ENCODE data around the gene PTPN5.
A peak's percentile ranks its signal among the peaks of the same experiment; 100 is the strongest.
"Not testable (repeated sequence)": the region's sequence is repeated elsewhere in the genome, so short reads cannot be mapped to it uniquely, and the experiment has no call there.

Gene PTPN5

DNA sequence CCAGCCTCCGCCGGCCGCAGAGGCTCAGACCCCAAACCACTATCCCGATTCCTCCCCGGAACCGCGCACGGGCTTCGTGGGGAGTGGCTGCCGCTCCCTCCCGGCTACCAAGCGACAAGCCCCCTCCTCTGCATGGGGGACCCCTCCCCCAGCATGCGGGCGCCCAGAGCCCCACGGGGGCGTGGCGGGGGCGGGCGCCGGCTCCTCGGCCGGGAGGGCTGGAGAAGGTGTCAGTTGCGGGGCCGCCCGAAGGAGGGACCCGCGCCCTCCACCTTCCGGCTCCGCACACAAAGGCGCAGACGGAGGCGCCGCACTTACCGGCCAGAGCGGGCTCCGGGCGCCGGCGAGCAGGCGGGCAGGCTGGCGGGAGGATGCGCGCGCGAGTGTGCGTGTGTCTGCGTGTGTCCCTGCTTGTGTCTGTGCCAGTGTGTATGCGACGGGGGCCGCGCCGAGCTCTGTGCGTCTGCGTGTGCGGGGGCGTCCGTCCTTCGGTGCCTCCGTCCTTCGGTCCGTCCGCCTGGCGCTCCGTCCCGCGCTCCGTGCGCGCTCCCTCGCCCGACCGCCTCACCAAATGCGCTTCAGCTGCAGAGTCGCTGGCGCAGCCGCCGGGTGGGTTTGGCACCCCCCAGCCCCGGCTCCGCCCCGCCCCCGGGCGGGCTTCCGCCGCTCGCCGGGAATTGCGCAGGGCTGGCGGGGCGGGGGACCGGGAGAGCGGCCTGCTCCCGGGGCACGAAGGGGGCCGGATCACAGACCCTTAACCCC lies at the start of gene PTPN5:
Gene PTPN5 (minus strand): TSS at position 592 of the 762 bp plus-strand sequence. CDS start 19,840 bp downstream, outside the sequence.
- no peak for DNase-seq (ENCODE audit: low read depth in 4 of 4, low spot score in 1 of 4)

DNA sequence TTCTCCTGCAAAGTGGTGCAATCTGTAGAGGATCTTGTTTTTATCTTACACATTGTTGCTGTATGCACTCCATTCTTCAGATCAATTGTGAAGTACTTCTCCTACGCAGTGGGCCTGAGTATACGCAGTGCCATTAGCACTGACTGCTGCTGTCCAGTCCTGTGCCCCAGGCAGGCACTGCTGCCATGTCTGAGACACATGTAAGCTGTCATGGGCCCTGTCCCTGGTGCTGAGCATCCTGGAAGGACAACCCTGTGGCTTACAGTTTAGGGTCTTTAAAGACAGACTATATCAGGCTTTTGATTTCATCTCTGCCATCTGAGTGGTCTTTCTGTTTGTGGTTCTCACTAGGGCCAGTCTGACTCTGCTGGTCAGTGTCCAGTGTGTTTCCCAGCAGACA lies 44.8 kb upstream of the PTPN5 start:
- DNase-seq (ENCODE audit: low read depth in 4 of 4, low spot score in 1 of 4): no peak

DNA sequence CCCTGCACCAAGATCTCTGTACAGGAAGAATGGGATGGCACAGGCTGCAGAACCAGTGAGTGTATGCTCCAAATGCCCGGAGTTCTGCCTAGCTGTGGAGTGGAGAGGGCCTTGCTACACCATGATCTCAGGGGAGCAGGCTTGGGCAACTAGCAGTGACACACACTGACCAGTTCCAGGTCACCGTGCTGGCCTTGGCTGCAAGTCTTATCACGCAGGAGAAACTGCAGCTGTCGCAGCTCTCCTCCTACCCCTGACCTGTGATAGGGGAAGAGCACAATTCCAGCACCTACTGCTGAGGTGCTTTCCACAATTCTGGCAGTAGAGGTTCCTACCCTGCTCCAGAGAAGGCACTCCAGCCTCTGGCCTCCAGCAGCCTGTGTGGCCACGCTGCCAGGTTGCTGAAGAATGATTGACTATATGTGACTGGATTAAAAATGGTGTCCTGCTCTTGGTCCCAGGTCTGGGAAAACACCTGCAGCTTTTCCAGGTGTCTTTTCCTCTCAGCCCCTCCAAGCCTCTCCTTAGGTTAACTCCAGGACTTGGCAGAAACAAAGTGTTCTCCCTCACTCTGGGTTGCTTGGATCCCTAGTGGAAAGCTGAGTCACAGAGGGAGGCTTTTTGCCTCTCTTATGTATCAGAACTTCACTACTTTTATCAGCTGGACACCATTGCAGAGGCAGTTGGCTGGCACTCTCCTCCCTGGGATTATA lies 43.3 kb upstream of the PTPN5 start:
- no peak for DNase-seq (ENCODE audit: low read depth in 4 of 4, low spot score in 1 of 4)

DNA sequence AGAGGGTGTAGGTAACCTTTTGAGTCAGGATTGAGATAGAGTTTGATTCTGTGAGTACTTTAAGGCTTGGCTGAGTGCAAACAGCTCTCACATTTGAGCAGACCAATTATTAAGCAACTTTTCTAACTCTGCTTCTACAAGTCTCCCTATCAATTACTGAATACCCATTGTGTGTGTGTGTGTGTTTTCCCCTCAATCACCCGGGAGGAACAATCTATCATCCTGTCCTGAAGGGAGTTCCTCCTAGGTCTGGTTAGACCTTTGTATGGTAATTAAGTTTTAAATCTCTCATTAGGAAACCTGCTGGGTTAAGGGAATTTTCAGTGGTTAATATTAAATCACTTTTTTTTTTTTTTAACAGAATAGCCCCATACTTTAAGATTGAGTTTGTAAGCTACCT lies 28.6 kb upstream of the PTPN5 start:
- DNase-seq (ENCODE audit: low read depth in 4 of 4, low spot score in 1 of 4): not testable (repeated sequence)

DNA sequence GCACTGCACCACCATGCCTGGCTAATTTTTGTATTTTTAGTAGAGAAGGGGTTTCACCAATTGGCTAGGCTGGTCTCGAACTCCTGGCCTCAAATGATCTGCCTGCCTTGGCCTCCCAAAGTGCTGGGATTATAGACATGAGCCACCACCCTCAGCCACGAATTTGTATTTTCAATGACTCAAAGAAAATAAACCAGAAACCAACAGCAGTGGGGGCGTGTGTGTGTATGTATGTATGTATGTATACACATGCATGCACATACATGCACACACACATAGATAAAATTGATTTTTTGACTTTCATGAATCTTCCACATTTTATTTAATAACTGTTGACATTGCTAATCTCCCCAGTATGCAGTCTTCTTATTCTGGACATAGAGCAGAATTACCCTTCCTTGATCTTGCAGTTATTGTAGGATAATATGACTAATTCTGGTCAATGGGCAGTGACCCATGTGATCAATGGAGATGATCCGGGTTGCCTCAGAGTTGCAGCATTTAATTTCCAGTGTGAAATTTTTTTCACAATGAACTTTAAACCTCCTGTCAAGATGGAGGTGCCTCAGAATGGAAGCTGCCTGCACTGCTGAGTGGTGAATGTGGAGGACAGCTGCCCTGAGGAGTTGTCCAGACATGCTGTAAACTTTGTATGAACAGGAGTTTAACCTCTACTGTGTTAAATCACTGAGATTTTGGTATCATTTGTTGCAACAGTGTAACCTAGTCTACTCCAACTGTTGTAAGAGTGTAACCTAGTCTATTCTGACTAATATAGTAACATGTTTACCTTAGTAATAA lies 12.8 kb upstream of the PTPN5 start:
- DNase-seq (ENCODE audit: low read depth in 4 of 4, low spot score in 1 of 4): no peak

DNA sequence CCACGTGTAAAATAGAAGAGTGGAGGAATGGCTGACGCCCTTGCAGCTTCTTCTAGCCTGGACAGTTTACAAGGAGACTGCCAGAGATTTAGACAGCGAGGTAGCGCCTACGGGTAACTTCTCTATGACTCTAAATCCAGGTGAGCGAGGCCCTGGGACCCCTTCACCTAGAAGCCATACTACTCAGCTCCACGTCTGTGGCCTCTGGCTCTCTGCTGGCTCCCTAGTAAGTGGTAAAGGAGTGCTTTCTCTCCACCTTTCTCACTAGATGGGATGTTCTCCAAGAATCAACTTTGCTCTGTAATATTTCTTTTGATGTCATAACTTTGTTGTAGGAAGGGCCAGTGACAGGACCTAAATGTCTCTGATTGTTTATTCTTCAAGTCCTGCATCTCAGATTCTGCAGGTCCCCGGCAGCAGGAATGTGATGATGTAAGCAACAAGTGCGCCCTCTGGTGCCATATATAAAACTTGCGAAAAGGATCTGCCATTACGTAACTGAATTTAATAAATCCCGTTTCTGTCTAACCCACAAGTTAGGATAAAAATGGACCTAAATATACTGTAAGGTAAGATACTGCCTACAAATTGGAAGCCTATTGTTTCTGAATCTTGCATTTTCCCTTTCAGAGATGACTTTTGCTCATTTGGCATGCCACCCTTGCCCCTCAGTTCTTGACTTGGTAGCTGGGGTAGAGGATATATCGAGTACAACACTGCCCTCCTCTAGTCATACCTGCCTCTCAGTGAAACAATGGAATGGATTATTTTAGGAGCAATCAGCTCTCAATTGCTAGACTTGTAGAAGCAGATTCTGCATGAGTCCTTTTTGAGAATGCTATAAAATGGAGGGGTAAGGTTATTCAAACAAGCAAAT lies 11.0 kb upstream of the PTPN5 start:
- DNase-seq (ENCODE audit: low read depth in 4 of 4, low spot score in 1 of 4): peak in 2 of 4 experiments; percentile 7

DNA sequence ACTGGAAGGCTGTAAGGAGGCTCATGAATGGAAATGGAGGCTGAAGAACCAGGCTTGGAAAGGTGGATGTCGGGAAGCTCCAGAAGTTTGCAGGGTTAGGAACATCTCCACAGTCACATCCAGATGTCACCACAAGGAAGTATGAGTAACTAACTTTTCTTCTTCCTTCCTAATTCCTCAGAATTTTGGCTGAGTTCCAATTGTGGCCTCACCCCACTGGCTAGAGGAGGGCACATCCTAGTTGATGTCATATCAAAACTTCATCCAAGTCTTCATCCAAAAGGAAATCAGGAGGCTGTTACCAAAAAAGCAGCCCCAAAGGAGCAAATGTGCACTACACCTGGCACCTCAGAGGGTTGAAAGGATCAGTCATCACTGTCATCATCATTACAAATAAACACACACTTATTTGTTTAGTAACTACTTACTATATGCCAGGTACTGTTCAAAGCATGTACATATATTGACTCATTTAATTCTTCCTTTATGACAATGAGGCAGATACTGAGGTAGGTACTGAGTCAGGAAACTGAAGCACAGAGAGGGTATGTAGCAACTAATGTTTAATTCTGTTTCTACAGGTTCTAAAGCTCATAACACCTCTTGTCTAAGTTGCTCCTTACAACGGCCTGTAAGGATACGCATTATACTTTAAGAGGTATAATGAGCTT lies 7.3 kb upstream of the PTPN5 start:
- no peak for DNase-seq (ENCODE audit: low read depth in 4 of 4, low spot score in 1 of 4)

DNA sequence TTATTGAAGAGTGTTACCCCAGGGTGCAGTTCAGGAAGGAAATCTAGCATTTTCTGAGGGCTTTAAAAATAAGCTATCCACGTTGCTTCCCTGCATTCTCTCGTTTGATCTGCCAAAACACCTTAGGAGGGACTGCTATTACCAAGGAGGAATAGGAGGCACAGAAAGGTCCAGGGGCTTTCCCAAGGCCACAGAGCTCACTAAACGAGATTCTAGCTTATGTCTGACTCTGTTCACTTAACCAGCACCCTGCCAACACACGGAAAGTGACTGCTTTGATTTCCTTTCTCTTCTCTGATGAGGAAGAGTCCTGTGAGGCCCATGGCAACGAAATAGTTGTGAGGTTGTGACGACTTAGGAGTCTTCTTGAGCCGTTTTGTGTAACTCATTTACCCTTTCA lies 3.4 kb upstream of the PTPN5 start:
- no peak for DNase-seq (ENCODE audit: low read depth in 4 of 4, low spot score in 1 of 4)

DNA sequence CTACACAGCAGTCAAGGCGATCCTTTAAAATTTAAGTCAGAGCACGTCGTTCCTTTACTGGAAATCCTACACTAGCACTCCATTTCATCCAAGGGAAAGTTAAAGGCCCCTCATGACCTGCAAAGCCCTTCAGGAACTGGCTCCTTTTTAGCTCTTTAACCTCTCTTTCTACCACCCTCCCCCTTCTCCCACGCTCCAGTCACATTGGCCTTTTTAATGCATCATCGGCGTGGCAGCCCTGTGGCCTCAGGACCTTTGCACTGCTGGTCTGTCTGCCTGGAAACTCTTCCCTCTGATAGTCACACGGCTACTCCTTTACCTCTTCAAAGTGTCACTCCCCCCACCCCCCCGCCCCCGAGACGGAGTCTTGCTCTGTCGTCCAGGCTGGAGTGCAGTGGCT lies 1.2 kb upstream of the PTPN5 start:
- DNase-seq (ENCODE audit: low read depth in 4 of 4, low spot score in 1 of 4): no peak

DNA sequence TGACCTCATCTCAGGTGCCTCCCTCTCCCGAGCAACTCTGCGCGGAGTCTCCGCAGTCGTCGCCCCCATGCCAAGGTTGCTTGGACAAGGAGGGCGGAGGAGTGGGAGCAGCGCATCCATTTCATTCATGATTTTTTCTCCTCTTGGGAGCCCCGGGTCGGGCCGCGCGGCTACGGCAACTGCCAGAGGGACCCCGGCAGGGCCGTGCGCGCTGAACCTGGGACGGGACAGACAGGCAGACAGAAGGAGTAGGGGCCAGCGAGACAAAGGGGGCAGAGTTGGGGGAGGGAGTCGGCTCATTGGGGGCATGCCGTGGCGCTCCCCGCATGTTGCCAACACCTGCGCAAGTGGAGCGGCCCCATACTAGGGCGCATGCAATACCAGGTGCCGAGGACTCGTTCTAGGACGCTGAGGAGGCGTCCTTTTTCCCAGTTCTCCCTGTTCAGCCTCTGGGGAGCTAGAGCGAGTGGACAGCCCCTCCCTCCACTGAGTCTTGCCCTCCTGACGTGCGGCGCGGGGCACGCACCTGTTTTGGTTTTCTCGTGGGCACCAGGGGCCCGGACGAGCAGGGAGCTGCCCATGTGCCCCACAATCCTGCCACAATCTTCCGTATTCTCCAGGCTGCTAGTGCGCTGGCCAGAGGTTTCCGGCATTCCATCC lies 501 bp upstream of the PTPN5 start:
- DNase-seq (ENCODE audit: low read depth in 4 of 4, low spot score in 1 of 4): no peak

DNA sequence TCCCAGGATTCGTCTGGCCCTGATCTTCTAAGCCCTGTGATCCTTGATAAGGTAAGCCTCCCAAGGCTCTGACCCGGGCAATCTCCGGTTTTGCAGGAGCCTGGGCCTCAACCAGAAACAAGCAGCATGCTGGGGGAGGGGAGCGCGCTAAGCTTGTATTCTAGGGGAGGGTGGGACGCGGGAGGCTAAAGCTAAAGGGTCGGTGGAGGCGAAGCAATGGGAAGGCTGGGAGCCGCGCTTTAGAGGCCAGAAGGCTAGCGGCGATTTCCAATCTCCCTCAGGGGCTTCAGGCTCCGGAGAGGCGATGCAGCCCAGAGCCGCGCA lies 753 bp downstream of the PTPN5 start:
- no peak for DNase-seq (ENCODE audit: low read depth in 4 of 4, low spot score in 1 of 4)

DNA sequence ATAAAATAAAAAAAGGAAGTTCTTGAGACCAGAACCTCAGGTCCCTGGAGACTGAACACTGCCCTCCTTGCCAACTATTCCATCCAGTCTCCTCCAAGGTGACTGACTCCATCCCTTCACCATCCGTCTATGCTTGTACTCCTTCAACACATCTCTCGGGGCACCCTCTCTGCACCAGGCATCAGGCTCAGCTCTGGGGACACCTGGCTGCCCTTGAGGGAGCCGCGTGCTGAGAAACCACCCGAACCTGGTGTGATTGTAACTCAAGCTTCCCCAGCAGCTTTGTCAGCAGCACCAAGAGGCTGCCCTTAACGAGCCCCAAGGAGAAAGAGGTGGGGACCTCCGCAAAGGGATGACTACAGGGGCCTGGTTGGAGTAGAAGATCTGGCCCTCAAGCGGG lies 1.7 kb downstream of the PTPN5 start:
- DNase-seq (ENCODE audit: low read depth in 4 of 4, low spot score in 1 of 4): no peak

DNA sequence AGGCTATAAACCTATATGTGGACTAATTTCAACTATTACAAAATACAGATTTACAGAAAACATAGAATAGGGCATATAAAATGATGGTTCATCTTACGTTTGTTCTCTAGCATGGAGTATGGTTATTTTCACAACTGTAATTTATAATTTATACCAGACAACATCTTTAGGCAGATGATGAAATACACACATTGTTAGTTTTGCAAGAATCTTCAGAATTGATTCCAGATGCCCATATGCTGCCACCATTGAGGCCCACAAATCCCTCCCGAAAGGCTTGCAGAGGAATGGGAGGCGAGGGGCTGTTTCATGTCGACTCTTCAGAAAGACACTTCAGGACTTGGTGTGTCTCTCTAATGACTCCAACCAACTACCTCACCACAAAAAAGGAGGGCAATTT lies 6.2 kb downstream of the PTPN5 start:
- DNase-seq (ENCODE audit: low read depth in 4 of 4, low spot score in 1 of 4): no peak

DNA sequence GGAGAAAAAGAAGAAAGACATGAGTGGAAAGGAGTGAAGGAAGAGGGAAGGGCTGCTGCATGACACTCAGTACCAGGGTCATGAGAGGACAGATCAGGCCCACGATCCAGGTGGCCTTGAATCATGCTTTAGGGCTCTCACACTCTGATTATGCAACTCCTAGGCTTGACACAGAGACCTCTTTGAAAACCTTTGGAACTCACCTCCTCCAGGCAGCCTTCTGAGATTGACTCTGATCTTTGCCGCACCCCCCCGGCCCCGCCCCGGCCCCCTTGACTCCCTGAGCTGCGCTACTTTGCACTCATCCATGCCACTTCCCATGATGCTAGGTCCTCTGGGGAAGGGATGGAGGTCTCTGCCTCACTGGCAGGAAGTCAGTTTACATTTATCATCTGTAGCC lies 10.7 kb downstream of the PTPN5 start:
- no peak for DNase-seq (ENCODE audit: low read depth in 4 of 4, low spot score in 1 of 4)

DNA sequence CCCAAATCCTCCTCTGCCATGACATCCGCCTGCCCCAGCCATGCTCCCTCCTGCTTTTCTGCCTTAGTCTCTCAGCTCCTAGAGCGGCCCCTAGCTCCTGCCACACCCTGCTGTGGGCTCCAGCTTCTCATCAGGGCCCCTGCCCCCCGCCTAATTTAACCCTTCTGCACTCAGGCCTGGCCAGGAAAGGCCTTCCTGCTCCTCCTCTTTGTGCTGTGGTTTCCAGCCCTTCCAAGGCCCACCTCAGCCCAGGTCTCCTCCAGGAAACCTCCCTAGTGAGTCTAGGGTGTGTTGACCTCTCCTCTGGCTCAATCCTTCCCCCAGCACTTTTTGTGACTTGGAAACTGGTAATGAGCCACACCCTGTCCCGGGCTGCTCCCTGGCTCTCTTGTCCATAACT lies 11.3 kb downstream of the PTPN5 start:
- no peak for DNase-seq (ENCODE audit: low read depth in 4 of 4, low spot score in 1 of 4)

DNA sequence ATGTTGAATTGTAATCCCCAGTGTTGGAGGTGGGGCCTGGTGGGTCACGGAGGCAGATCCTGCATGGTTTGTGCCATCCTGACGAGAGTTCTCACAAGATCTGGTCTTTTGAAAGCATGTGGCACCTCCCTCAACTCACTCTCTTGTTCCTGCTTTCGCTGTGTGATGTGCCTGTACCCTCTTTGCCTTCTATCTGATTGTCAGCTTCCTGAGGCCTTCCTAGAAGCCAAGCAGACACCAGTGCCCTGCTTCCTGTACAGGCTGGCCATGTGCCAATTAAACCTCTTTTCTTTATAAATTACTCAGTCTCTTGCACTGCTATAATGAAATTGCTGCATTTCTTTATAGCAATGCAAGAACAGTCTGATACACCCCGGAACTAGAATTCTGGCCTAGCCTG lies 13.1 kb downstream of the PTPN5 start:
- no peak for DNase-seq (ENCODE audit: low read depth in 4 of 4, low spot score in 1 of 4)

DNA sequence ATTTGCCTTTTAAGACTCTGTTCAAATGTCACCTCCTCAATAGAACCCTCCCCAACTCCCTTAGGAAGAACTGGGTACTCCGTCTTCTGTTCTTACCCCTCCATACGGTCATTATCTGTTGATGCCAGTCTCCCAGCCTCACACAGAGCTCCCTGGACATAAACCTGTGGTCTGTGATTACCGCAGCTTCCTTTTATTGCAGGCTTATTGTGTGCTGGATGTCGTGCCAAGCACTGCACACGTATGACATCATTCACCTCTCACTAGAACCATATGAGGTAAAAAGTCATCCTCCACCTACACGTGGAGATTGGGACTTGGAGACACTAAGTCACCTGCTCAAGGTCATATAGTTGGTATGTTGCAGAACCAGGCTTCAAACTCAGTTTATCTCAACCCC lies 15.3 kb downstream of the PTPN5 start:
- DNase-seq (ENCODE audit: low read depth in 4 of 4, low spot score in 1 of 4): no peak

DNA sequence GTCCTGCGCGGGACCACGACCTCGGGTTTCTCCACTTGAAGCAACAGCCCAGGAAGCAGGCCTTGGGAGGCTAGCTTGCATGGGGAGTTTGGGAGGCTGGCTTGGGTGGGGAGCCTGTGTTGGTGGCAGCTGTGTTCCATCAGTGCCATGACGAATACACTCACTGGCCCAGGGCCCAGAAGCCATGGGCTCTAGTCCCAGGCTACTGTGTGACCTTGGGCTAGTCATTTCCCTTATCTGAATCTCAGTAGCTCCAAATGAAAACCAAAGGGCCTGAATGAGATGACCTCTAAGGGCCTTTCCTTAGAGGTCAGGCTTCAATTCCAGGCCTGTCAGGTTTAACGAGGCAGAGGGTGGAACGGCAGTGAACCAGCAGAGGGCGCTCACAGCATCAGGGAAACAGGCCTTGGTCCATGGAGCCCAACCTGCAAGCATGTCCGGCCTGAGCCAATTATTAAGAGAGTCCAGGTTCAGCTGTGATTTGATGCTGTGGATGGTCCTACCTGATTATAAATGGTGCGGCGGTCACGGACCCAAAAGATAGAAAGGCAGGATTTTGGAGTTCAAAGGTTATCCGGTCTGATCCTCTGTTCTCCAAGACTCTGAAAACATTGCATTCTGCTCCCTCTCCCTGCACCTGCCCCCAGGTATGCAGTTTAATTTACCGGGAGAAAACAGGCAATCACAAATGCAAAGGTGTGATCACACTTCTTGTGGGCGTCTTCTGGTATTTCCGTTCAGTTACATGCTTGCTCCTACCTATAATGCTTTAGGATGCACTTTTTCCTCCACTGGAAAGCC lies 15.9 kb downstream of the PTPN5 start:
- peak; percentile 11 to 56 (median 41) for DNase-seq (ENCODE audit: low read depth in 4 of 4, low spot score in 1 of 4)

DNA sequence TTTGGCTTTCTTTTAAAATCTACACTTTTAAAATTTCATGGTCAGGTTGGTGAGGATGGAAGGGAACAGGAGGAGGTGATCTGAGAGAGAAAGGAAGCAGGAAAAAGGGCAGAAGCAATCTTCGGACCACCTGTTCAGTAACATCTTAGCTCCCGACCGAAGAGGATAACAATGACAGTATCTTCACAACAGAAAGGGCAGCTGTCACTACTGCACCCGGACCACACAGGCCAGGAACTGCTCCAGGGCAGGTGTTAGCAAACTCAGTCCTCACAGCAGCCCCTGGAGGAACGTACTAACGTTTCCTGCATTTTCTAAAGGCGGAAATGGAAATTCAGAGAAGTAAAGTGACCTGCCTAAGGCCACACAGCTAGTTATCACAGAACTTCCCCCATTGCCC lies 16.8 kb downstream of the PTPN5 start:
- DNase-seq (ENCODE audit: low read depth in 4 of 4, low spot score in 1 of 4): no peak

Measured in stimulated activated CD4-positive, alpha-beta T cell treated with anti-CD3 and anti-CD28 coated beads, Interleukin-1b, Interleukin-23, amount 100 ng/mL, for 24 hours (primary cell).